H1 (cell line): ENCODE results near the gene PSIP1. TPM values are rescaled to one million over a fixed set of nuclear protein-coding genes. Genes with fewer than 3 reads are reported as not detected.

Source experiments
- TCF12 ChIP-seq: IDR thresholded peaks from 2 replicates; pipeline ENCODE4 v1.6.1; 2011; ENCODE audit warnings: low read depth, mild to moderate bottlenecking, low read length
- polyA plus RNA-seq, 7 experiments: library from polyadenylated mRNA; depleted of rRNA in 3 of 7; stranded (reverse) in 5 of 7; unstranded in 2 of 7; fragments of >200 nt in 5 of 7; fragments of 200-250 nt in 2 of 7; gene quantifications; 1 replicate in 5 of 7; 2 replicates in 1 of 7; 4 replicates in 1 of 7; pipeline versions ENCODE4 v1.2.1 to v1.2.3, GENCODE V29; 2011 to 2013; ENCODE audit warnings: missing spikeins in 2 of 7, mixed read lengths in 2 of 7
- total RNA-seq: library from RNA; stranded (reverse); fragmentation: NEBNext Ultra II Directional; extraction: Animal tissue kit (Norgen Biotek cat#: 25700); gene quantifications from 2 replicates; pipeline ENCODE4 v1.2.1, GENCODE V29; 2021

Gene PSIP1
- total and polyA plus RNA-seq, 2 of the 8 experiments (the other 6 are each of a cell fraction or from before 2014, with no cell fraction given) = 63.3 to 387 TPM

DNA sequence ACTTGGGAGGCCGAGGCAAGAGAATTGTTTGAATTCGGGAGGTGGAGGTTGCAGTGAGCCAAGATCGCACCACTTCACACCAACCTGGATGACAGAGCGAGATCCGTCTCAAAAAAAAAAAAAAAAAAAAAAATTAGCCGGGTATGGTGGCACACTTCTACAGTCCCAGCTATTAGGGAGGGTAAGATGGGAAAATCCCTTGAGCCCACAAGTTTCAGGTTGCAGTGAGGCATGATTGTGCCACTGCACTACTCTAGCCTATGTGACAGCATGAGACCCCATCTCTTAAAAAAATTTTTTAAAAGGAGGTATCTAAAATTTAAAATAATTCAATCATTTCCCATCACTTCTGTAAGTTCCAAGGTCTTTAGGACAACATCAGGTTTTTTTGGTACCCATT lies 26.0 kb downstream of the PSIP1 start (continued):
- TF ChIP-seq TCF12 = no peak
